ENCODE measurements around the gene KCNA1.
A peak's percentile ranks its signal among the peaks of the same experiment; 100 is the strongest.

KCNA1 gene

DNA sequence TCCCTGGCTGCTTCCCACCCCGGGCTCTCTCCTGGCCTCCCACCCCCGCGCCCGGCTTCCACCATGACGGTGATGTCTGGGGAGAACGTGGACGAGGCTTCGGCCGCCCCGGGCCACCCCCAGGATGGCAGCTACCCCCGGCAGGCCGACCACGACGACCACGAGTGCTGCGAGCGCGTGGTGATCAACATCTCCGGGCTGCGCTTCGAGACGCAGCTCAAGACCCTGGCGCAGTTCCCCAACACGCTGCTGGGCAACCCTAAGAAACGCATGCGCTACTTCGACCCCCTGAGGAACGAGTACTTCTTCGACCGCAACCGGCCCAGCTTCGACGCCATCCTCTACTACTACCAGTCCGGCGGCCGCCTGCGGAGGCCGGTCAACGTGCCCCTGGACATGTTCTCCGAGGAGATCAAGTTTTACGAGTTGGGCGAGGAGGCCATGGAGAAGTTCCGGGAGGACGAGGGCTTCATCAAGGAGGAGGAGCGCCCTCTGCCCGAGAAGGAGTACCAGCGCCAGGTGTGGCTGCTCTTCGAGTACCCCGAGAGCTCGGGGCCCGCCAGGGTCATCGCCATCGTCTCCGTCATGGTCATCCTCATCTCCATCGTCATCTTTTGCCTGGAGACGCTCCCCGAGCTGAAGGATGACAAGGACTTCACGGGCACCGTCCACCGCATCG lies 1.8 kb downstream of the KCNA1 start:
- DNase-seq (ENCODE audit: low spot score), result peak; percentile 61

DNA sequence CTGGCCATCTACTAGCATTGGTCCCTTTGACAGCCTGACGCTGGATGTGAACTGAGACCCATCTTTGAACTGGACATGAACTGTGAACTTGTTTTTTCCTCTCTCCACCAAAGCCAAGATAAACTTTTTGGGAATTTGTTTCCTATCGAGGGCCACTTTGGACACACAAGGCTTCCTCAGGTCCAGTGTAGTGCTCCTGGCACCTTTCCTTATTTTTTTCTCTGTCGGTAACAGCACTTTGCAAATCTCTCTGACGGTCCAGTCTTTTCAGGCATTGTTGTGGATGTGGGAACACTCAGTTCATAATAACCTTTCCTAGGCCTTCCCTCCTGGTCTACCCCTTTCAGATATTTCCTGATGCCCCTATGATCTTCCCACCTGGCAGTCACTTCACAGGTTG lies 5.0 kb downstream of the KCNA1 start:
- DNase-seq (ENCODE audit: low spot score), result peak; percentile 44

DNA sequence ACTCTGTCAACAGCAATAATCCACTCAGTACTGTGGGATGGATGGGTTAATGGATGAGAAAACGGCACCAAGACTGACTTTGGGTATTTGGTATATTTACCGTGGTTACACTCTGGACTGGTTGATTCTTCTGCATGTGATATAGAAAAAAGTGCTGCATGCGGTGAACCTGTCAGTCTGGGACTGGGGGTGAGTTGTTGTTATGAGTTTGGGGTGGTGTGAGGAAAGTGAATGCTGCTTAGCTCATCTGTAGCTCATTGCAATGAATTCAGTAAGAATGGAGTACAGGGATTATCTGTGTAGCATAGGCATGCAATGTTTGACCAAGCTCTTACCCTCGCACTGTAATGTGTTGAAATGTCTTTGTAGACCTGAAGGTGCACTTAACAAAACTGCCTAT lies 6.0 kb downstream of the KCNA1 start:
- DNase-seq (ENCODE audit: low spot score), result peak; percentile 49

DNA sequence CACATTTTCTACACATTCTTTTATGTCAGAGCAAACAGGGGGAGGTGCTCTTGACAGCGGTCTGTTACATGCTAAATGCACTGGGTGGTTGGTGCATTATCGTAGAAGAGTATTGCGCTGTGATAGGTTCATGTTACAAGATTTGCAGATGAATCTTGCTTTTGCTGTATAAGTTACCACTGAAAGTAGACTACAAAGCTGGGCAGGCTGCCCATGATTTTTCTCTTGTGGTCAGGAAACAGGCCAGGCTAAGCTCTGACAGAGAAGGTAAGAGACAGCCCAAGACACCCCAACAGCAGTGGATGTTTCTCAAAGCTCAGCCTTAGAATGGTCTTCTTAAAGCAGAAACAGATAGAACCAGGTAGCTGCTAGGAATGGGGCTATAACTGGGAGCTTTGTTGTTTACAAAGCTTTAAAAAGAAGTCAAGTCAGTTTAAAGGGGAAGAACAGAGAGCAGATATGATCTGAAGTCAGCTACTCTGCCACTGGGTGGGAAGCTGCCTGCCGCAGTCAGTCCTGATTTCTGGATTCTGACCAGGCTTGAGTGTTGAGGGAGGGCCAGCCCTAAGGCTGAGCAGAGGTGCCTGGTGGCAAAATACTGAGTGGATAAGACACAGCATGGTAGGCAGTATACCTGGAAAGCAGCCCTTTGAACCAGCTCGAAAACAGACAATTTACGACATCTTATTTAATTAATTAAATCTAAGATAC lies 9.4 kb downstream of the KCNA1 start:
- DNase-seq (ENCODE audit: low spot score), result peak; percentile 69

DNA sequence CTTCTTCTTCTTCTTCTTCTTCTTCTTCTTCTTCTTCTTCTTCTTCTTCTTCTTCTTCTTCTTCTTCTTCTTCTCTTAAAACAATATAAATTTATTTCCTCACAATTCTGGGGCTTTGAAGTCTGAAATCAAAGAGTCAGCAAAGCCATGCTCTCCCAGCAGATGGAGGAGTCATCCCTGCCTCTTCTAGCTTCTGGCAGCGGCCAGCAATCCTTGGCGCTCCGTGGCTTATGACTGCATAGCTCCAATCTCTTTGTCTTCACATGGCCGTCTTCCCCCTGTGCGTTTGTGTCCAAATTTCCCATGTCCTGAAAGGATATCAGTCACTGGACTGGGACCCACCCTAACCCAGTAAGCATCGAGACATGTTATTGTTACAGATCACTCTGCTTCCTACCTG lies 22.9 kb downstream of the KCNA1 start:
- DNase-seq (ENCODE audit: low spot score), result peak; percentile 73

DNA sequence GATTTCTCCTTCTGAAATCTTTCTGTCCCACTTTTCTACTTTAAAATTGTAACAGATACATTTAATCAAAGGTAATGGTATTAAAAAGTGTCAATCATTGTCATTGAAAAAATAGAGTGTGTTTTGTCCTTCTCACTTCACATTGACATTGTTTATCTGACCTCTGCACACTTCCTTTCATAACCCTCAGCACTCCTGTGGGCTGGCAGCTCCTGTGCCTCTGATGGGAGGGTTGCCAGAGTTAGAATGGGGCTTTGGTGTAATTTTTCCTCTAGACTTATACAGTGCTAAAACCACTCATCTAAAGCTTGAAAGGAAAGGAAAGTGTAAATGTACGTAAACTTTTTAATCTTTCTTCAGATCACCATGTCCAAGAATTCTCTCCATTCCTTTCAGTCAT lies 23.7 kb downstream of the KCNA1 start:
- no peak for DNase-seq (ENCODE audit: low spot score)

DNA sequence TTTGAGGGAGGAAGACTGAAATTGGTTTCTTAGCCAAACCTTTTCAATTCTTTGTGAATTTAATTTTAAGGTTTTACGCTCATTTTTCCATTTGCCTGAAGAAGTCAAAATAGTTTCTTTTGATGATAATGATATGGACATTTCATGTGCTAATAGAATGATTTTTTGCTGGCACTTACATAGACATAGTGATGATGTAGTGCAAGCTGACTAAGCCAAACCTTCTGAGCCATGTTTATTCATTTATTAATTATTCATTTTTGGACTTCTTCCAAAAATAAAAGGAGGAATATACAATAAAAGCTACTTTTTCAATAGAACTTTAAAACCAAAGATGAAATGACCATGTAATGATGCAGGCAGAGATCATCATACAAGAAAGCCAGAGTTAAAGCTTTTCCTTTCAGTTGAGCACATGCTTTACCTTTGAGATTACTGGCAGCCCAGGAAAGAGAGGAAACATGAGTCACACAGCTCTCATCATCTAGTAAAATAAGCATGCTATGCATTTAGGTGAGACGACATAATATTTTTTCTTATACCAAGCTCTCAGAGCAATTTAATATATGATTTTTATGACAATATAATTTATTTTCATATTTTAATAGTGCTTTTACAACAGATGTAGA lies 24.8 kb downstream of the KCNA1 start:
- no peak for DNase-seq (ENCODE audit: low spot score)

DNA sequence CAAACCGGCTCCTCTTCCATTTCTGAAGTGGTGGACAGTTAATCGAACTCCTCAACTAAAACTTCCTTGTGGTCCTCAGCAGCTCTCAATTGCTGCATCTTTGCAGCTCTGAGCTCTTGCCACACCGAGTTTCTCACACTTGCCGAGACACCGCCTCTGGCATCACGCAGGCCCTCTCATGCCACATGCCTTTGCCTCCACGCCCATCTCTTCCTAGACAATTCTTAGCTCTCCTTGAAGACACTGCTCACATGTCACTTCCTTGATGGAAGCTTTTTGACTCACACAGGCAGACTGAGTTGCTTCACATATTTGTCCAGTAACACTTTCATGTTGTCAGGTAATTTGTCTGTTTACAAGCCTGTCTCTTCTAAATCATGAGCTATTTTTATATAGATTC lies 29.2 kb downstream of the KCNA1 start:
- no peak for DNase-seq (ENCODE audit: low spot score)

DNA sequence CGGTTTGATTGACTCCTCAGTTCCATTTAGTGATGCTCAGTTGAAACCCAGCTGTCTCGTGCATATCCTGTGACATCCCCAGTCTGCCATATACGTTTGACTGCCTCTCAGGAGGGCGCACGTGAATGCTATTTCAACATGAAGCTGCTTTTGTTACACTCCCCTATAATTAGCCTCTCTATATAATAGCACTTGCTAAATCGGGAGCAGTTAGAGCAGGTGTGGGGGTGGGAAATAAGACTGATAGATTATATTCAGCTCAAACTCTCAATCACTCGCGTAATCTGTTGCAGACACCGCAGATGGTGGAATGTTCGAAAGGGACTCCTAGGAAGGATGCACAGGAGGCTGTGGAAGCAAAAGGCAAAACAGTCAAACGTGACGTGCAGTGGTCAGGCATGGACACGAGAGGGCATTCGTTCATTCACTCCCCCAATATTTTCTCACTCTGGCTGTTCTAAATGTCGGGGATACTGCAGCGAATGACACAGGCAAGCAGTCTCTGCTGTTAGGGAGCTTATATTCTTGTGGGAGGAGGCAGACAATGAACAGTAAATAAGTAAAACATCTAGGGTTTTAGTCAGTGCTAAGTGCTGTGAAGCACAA lies 29.8 kb downstream of the KCNA1 start:
- peak; percentile 83 for DNase-seq (ENCODE audit: low spot score)

DNA sequence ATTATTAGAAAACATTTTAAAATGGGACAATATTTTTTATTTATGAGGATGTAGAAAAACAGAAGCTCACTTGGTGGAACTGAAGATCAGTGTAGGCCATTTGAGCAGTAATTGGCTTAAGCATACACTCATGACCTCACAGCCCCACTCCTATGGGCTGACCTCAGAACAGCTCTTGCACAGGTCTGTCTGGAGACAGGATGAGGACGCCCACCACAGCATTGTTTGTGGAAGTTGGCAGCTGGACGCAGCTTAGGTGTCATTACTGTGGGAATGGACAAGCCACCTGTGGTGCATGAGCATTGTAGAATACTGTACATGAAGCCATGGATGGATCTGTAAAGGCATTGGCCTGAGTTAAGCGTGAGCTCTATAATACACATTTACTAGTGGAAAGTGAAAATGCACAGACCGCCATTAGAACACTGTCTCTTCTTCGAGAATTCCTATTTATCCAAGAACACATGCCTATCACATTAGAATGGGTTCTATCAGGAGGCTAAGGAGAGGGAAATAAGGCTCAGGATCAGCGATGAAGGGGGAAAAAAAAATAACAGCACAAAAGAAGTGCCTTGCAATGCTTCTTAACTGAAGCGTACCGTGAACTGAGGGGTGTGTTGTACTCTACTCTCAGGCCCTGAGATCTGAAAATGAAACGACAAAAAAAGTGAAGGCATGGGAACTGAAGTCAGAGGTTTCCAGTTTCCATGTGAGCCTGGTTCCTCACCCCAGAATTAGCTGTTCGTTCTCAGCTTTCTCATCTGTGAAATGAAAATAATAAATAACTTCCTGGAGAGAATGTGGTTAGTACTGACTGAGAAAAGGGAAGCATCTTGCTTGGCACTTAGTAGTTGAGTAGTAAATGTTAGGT lies 33.6 kb downstream of the KCNA1 start:
- DNase-seq (ENCODE audit: low spot score), result no peak

DNA sequence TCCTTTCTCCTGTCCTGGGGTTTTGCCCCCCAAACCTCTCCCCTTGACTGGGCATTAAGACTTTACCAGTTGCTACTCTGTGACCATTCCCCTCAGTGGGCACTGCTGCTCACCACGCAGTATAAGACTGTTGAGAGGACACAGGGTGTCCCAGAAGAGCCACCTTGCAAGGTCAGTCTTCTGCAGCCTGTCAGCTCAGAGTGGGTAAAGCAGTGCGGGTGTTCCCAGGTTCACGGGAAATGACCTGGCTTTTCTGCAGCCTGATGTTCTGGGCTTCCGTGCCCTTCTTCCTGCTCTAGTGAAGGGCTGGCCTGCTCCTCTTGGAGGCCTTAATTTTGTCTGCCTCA lies 34.2 kb downstream of the KCNA1 start:
- no peak for DNase-seq (ENCODE audit: low spot score)

DNA sequence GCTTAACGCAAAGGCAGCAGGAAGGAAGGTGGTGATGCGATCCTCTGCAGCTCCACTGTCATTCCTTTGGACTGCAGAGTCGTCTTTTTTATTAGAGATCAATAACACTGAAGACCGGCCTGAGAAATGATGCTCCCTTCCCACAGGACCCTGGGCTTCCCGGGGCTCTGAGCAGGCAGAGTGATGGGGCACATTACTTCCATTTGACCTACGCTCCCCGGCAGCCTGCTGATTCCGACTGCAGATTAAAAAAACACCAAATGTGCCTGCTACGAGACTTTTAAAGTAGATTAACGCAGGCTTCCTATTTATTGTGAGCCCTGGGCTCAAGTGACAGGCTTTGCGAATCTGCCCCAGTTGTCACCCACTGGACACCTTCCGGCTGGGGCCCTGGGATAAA lies 37.5 kb downstream of the KCNA1 start:
- DNase-seq (ENCODE audit: low spot score), result no peak

DNA sequence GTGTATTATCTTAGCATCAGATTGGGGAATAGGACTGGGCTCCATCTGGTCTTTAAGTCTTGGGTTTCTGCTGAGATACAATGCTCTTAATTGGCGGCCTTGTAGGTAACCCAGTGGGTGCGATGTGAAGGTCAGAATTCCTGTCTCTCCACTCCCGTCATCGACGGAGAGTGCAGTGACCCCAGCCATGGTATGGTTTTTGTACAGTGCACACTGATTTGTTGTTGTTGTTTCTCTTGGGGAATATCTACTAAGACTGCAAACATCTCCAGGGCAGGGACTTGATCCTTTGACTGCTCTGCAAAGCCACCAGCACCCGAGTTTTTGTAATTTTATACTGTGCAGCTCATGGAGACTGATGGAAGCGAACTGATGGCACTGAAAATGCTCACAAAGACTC lies 41.4 kb downstream of the KCNA1 start:
- DNase-seq (ENCODE audit: low spot score), result no peak

DNA sequence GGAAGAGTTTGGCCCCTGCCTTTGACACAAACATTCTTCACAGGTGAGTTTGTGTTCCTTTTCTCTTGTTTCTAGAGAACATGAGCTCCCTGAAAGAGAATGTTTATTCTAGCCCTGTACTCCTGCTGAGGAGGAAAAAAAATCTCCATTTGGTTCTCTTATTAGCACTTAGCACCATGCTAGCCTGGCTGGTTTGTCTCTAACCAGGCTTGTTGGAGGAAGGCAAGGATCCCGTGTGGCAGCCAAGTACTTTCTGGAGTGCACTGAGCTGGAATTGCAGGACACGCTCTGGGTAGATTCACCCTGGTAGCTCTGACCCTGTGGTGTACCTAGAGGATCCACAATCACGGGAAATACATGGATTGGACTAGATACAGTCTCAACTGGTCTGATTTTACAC lies 41.9 kb downstream of the KCNA1 start:
- no peak for DNase-seq (ENCODE audit: low spot score)

DNA sequence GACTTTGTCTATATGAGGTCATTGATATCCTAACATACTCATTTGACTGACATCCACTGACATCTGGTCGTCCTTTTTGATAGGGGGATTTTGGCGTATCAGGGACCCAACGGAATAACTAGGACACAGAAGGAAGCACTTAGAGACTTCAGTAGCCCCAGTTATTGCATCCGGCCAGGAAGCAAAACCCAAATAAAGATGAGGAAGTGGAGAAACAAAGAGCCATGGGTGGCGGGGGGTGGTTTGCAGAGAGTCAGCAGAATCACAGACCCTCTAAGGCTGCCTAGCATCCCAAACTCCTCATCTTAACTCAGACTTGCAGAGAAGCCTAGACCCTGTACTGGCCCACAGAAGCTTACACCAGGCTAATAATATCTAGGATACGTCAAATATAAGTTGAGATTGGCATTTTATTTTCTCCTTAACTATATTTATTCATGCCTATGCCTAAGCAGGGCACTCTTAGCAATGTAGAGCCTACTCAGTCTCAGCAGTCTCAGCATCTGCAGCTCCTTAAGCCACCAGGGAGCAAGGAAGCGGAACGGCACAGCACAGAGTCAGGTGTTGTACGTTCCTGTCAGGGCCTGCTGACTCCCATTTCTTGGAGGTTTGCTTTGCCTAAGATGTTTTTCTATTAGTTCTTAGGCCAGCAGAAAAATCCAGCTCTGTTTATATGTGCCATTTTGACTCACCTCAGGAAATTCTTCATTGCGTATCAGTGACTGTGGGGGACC lies 45.1 kb downstream of the KCNA1 start:
- no peak for DNase-seq (ENCODE audit: low spot score)

DNA sequence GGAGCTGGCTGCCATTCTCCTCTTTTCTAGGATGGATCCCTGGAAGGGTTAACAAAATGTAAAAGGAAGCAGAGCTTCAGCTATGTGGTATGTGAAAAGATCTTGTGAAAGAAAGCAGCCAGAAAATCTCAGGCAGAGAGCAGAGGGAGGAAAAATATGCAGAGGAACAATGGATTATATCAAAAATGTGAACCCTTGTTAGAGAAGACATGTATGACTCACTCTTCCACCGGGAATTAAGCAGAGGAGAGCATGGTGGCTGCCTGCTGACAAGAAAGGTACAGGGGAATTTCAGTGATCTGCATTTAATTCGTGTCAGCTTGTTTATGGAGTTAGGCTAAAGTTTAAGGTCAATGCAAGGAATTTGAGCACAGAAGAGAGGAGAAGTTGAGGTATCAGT lies 46.3 kb downstream of the KCNA1 start:
- DNase-seq (ENCODE audit: low spot score), result no peak

DNA sequence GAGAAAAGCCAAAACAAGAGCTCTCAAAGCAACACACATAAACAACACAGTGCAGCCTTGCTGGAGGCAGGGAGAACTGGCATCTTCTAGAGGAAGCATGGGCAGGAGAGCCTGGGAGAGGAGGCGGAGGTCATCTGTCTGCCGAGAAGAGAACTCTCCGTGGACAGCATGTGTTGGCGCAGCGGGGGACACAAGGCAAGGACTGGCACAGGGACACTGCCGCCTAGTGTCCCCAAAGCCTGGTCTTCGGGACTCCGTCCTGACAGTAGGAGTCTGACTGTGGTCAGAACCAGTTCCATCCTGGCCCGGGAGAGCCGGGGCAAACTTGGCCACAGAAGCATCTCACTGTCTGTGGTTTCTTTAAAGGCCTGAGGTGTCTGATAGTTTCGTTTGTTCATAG lies 47.3 kb downstream of the KCNA1 start:
- peak; percentile 89 for DNase-seq (ENCODE audit: low spot score)

DNA sequence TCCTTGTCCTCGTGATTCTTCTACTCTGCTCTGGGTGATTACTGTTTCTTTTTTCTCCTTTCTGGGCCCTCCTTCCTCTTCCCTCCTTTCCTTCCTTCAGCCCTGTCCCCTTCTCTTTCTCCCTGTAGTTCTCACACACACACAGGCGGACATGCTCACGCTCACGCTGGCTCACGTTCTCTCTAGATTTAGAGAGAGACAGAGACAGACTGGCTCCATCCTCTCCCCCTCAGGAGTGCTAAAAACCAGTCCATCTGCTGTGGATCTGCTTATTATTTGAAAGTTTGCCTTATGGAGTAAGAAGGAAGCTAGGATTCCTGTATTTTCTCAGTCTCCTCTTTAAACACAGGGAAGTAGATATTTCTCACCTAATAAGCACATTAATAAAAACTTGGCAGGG lies 48.1 kb downstream of the KCNA1 start:
- DNase-seq (ENCODE audit: low spot score), result peak; percentile 72

DNA sequence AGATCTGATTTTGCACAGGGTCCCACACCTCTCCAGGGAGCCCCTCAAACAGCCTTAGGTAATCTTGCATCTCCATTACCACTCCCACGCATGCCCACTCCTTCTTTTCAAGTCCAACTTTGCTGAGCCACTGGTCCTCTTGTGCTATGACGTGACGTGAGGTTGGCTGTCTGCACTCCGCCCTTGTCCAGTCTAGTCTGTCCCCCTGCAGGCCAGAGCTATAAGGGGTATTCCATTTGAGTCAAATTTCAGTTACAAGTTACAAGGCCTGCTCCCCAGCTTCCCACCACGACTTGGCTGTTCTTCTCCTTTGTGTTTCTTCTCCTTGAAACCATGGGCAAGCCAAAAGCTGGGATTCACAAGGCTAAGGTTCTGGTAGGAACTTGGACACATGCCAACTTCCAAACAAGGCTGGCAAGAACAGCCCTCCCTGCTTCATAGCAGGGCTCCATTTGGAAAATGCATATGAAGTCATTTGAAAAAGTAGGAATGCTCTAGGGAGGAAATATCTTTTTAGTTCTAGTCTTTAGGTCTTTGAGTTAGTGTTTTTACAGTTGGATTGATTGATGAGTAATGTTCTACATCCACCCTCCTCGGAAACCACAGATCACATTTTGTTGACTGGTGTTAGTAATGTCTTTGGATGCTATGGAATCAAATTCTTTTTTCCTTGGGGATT lies 49.1 kb downstream of the KCNA1 start:
- no peak for DNase-seq (ENCODE audit: low spot score)

DNA sequence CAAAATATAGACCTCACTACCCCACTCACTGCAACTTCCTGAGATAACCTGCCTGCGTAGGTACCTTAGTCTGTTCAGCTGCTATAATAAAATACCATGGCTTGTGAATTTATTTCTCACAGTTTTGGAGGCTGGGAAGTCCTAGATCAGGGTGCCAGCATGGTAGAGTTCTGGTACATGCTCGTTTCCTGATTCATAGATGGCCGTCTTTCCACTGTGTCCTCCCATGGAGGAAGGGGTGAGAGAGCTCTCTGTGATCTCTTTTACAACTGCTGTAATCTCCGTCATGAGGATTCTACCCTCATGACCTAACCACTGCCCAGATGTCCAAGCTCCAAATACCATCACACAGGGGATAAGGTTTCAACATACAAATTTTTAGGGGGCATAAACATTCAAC lies 49.7 kb downstream of the KCNA1 start:
- DNase-seq (ENCODE audit: low spot score), result no peak

DNA sequence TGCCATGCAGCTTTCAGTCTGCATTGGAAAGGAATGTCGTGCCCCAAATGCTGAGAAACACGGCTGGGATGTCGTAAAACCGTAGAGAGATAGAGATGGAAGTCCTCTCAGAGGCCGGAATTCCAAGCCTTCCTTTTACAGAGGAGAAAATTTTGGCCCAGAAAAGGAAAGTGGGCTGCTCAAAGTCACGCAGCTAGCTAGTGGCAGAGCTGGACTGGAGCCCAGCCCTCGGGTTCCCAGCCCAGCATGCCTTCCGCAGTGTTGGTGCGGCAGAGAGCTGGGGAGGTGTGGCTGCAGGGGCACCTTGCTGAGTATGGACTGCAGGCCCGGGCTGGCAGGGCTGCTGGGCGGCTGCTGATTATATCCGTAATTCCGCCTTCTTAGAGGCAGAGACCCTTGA lies 50.3 kb downstream of the KCNA1 start:
- peak; percentile 76 for DNase-seq (ENCODE audit: low spot score)

Data from cerebellar cortex (tissue), 1 donor.